HK-2 (cell line): ENCODE results near the gene TNFRSF25.

Source experiments
- DNase-seq: peaks from one replicate; pipeline ENCODE4 v3.0.0-alpha.2; 2018; ENCODE audit not compliant: unreplicated experiment

TNFRSF25 gene, protein sequence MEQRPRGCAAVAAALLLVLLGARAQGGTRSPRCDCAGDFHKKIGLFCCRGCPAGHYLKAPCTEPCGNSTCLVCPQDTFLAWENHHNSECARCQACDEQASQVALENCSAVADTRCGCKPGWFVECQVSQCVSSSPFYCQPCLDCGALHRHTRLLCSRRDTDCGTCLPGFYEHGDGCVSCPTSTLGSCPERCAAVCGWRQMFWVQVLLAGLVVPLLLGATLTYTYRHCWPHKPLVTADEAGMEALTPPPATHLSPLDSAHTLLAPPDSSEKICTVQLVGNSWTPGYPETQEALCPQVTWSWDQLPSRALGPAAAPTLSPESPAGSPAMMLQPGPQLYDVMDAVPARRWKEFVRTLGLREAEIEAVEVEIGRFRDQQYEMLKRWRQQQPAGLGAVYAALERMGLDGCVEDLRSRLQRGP

DNA sequence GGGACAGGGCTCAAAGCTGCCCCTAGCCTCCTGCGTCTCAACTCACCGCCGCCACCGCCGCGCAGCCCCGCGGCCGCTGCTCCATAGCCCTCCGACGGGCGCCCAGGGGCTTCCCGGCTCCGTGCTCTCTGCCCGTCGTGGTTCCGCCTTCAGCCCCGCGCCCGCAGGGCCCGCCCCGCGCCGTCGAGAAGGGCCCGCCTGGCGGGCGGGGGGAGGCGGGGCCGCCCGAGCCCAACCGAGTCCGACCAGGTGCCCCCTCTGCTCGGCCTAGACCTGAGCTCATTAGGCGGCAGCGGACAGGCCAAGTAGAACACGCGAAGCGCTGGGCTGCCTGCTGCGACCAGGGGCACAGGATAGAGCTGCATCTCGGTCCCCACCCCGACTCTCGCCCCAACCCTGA lies at the start of gene TNFRSF25:
TSS of gene TNFRSF25 (minus strand) at position 151 of the 400 bp plus-strand sequence. CDS start at position 85, 66 bp downstream.
- DNase-seq, result no peak

DNA sequence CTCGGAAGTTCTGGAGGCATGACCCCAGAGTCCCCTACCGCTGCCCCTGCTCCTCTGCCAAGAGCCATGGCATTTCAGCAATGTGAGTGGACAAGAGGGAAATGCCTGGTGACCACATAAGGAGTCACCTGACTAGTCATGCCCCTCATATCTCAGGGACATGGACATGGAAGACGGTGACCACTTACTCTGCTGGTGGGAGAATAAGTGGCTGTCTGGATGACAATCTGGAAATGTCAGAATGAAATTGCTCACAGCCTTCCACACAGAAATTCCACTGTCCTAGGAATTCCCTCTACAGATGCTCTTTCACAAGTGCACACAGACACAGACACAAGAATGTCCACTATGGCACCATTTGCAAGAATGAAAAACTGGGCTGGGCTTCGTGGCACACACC lies 49.8 kb upstream of the TNFRSF25 start:
- DNase-seq, result peak; percentile 38

DNA sequence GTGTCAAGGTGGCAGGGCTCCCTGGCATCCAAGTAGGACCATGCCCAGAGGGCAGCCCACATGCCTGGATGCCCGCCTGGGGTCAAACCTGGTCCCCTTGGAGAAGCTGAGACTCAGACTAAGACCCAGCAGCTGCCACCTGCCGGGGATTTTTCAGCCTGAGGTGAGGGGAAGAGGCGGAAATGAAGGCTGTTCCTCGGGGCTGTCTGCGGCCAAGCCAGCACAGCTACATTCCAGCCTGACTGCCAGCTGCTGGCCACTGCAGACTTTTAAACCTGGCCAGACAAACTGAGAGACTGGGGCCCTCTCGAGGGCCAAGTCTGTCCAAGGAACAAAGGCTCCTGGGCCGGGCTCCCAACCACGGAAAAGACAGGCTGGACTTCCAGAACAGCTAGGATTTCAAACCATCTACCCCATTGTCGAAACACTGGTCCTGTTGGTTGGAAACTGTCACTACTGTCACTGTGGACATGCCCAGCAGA lies 47.4 kb upstream of the TNFRSF25 start:
- no peak for DNase-seq

DNA sequence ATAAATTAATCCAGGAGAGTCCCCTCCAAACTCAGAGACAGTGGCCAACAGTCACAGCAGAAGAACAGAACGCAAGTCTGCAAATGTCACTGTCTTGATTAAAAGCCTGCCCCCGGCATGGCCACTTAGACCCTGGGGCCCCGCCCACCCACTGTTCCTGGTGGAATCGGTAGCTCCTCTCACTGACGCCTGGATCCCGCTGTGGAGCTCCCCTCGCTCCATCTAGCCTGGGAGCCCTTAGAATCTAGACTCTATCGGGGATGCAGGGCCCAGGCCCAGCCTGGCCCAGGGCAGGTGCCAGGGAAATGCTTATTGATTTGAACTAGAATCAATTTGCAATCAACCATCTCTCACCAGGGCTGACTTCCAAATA lies 46.9 kb upstream of the TNFRSF25 start:
- no peak for DNase-seq

DNA sequence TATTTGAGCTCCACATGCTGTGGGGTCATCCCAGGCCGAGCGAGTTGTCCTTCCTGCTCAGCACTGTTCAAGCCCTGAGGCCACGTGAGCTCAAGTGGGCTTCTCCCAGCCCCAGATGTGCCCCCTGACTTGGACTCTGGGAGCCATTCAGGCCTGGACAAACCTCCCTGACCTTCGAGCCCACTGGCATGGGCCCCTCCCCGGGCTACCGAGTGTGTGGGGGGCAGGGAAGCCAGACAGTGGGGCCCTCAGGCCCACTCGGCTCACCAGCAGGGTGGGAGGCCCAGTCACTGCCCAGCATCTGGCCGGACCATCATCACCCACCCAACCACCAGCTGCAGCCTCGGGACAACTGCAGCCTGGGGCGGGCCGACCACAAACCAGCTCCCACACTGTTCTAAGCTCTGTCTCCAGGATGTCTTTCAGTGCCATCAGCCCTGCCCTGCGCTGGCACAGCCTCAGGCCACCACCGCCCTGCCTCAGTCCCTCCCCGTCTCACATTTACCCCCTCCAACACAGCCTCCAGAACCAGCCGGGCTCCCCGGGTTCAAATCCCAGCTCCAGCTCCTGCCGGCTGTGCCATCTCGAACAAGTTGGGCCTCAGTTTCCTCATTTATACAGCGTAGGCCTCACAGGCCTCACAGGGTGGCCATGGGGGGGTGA lies 46.4 kb upstream of the TNFRSF25 start:
- DNase-seq, result no peak

DNA sequence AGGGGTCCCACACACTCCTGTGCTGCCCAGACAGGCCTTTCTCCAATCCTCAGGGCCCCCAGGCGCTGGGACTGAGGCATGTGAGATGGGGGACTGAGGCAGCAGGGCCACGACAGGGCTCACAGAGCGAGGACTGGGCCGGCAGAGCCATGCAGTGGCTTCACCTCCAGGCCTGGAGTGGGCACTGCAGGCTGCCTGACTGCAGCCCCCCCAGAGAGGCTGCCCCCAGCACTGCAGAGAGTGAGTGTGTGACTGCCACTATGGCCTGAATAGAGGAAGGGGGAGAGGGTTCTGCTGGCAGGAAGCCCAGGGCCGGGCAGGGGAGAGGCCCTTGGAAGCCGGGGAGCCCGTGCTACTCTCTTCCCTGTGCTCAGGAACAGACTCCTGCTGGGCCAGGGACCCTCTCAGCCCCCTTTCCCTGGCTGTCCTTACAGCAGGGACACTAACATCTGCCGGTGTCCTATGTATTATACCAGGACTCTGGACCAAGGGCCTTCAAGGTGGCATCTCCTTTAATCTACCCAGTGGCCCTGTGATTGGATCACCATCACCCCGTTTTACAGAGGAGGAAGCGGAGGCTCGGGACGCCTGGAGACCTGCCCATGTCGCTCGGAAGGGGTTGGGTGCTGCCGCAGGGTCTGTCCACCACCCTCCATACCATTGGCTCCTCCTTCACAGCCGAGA lies 45.7 kb upstream of the TNFRSF25 start:
- DNase-seq, result no peak

DNA sequence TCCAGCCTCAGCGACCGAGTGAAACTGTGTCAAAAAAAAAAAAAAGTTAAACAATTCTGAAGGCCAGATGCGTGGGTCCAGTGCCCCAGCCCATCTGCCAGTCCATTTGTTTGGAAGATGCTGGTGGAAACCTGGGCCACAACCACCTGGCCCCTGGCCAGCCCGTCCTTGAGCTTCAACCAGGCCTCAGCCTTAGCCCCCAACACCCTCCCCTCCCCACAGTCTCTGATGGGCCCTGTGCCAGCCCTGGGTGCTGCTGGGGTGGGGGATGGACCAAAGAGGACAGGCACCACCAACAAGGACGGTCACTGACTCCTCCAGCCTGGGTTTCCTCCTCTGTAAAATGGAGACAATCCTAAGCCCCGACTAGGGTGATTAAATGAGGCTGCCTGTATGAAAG lies 45.1 kb upstream of the TNFRSF25 start:
- no peak for DNase-seq

DNA sequence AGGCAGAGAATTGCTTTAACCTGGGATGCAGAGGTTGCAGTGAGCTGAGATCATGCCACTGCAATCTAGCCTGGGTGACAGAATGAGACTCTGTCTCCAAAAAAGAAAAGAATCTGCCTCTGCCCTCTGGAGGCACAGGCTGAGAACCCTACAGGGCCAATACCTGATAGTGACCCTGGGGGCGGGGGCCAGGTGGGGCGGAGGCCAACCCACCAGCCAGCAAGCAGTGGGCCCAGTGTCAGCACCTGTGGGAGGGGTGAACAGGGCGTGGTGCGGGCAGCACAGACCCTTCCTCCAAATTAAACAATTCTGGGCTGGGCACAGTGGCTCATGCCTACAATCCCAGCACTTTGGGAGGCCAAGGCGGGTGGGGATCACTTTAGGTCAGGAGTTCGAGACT lies 44.5 kb upstream of the TNFRSF25 start:
- no peak for DNase-seq

DNA sequence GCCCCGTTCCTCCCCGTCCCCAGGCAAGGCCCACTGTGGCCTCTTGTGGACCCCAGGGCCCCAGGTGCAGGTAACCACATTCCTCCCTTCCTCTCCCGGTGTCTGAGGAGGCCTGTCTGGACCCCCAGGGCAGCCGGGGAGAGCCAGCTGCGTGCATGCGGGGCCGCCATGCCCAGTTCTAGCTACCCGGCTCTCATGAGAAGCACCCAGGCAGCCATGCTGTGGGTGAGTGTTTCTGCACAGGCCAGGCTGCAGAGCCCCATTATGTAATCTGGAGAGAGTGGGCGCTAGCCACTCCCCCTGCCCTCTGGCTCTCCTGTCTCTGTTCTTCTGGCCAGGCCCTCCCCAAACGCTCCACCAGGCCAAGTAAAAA lies 43.9 kb upstream of the TNFRSF25 start:
- DNase-seq, result no peak

DNA sequence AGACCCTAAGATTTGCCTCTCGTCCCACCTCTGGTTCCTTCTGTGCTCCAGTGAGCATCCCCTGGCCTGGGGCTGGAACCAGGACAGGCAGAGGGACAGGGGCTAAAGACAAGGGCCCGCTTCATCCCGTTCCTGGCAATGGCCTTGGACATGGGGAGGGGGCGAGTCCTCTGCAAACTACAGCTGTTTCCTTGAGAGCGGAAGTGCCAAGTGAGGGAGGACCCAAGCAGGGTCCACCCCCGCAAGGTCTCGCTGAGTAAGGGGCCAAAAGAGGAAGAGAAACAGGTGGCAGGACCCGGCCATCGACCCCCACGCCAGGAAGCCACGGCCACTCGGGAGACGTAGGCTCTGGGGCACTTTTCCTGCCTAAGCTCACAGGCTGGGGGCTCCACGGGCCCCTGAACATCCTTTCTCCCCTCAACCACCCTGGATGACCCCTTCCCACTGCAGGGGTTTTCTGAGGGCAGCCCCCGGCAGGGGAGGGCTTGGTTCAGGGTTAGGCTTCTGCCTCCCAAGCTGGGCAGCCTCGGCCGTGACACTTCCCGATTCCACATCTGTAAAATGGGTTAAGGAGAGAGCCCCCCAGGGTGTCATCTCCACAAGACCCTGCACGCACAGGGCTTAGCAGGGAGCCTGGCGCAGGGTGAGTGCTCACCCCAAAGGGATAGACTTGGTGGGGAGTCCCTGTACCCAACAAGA lies 43.4 kb upstream of the TNFRSF25 start:
- no peak for DNase-seq

DNA sequence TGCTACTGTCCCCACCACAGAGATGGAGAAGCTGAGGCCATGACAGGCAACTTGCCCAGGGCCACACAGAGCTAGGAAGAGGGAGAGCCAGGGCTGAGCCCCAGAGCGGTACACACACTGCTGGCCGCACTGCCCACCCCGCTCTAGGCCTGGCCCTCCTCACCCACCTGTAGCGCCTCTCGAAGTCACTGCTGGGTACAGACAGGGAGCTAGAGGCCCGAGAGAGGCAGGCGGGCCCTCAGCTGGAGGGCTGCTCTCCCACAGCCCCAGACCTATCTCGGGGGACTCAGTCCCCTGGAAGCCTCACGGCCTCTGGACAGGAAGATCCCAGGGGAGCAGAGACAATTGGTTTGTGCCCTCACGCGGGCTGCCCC lies 42.8 kb upstream of the TNFRSF25 start:
- DNase-seq, result no peak

DNA sequence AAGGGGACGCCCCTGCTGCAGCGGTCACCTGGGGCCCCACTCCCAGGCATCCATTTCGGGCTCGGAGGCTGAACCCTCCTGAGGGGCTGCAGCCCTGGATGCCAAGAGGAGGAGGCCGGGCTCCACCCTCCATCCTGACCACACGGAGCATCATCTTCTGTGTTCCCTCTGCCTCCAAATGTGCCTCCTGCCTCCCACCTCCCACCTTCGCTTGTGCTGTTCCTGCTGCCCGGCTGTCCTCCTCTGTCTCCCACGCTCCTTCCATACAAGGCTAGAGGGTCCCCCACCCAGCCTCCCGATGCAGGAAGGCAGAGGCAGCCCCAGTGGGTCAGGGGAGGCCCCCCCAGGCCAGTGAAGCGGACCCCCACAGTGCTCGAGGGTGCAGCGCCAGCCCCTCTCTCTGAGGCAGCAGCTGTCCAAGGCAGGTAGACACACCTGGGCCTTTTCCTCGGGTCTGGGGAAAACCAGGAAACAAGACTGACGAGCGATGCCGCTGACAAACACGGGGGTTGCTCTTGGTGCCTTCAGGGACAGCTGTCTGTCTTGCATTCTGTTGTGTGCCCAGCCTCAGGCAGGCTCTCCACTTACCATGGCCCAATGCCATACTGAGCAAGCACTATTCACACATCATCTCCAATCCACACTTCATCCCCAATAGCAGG lies 42.3 kb upstream of the TNFRSF25 start:
- no peak for DNase-seq

DNA sequence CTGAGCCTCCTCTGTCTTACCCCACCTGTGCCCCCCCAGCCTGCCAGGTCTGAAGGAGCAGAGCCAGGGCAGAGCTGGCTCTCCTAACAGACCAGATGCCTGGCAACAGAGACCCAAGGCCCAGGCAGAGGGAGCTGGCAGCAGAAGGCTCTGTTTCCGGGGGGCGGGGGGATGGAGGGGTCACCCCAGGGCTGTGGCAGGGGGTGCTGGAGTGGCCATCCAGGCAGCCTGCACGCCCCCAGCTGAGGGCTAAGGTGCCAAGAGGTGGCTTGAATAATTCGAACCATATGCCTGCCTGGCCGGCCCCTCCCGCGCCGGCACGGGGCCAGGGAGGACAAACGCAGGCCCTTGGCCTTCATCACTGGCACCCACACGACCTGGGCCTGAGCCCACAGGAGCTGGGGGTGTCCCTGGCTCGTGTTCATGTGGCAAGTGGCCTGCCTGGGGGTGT lies 41.5 kb upstream of the TNFRSF25 start:
- DNase-seq, result no peak

DNA sequence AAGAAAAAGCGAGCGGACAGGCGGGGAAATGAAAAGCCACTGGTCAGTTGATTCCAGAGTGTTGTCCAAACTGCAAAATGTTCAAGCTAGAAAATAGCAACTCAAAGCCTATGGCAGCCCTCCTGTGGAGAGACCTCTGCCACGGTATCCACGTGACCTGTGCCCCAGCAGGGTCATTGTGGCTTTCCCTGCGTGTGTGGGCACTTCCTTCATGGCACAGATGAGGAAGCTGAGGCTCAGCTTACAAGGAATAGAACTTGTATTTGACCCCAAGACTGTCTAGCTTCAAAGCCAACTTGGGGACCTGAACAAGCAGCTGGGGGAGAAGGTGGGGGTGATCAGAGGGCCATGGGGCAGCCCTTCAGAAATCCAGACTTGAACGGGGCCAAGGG lies 41.1 kb upstream of the TNFRSF25 start:
- DNase-seq, result no peak

DNA sequence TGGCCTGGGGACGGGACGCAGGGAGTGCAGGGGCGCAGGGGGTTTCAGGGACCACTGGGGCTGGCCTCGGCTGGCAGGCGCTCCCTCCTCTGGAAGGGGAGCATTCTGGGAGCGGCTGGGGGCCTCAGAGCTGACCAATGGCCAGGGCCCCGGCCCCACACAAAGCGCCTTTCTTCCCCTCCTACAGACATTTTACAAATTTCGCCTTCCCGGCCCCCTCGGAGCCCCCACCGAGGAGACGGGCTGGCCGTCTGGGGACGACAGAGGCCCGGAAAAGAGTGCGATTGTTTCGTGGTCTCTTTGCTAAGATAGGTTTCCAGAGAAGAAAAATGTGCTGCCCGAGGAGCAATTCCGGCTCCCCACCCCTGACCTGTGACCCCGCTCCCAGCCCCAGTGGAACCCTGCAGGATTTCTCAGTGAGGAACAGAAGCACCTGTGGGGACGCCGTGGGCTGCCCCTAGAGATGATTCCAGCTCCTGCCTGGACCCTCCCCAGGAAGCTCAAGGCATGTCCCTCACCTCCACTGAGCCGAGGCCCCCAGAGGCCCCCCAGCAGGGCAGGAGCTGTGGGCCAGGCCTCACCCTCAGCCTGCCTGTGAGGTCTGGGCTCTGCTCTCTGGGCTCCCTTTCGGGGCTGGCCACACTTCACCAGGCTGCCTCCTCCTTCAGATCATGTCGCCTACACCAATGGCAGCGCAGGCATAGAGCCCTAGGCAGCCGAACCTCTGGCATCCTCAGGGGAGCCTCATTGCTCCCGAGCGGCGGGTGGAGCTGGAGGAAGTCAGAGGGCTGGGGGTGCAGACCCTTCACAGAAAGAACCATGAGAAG lies 40.5 kb upstream of the TNFRSF25 start:
- DNase-seq, result no peak

DNA sequence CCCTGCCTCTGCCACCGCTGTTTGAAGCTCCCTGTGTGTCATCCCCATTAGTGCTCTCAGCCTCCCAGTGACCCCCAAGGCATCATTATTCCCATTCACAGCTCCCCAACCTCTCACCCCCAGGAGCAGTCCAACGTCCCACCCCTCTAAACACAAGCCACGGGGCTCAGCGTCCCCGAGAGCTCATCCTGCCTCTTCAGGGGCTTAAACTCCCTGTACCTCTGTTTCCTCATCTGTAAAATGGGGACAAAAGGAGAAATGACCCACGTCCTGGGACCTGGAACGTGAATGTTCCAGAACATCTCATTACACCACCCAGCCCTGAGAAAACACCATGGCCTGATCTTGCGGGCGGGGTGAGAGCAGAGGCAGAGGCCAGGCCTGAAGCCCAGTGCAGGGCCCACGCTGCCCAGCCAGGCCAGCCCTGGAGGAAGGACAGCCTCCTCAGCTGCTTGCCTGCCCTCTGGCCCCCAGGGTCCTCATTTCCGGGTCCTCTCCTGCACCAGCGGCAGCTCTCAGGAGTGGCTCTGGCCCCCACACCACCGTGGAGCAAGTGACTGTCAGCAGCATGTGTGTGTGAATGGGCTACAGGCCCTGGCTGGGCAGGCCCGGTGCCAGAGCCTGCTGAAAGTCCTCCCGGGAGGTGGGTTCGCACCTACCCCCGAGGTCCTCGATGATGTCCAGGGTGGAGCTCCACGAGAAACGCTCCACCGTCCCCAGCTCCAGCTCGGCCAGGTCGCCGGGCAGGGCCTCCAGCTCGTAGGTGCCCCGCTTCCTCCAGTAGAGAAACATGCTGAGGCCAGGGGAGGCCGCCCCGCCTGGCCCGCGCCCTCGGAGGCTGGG lies 39.6 kb upstream of the TNFRSF25 start:
- DNase-seq, result no peak

DNA sequence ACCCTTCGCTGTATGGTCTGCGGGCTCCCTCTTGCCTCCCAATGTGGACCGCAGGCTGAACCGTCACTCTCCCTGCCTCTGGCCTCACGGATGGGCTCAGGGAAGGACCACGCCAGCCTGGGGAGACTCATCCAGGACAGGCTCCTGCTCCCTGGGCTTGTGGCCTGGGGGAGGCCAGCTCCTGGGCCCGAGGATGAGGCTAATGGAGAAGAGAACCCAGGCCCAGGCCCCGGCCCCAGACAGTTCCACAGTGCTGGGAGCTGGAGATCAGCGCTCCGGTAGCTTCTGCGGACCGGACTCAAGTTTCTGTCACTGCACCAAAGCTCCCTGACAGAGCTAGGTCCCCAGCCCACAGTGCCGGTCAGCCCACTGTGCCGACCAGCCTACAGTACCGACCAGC lies 38.9 kb upstream of the TNFRSF25 start:
- DNase-seq, result no peak

DNA sequence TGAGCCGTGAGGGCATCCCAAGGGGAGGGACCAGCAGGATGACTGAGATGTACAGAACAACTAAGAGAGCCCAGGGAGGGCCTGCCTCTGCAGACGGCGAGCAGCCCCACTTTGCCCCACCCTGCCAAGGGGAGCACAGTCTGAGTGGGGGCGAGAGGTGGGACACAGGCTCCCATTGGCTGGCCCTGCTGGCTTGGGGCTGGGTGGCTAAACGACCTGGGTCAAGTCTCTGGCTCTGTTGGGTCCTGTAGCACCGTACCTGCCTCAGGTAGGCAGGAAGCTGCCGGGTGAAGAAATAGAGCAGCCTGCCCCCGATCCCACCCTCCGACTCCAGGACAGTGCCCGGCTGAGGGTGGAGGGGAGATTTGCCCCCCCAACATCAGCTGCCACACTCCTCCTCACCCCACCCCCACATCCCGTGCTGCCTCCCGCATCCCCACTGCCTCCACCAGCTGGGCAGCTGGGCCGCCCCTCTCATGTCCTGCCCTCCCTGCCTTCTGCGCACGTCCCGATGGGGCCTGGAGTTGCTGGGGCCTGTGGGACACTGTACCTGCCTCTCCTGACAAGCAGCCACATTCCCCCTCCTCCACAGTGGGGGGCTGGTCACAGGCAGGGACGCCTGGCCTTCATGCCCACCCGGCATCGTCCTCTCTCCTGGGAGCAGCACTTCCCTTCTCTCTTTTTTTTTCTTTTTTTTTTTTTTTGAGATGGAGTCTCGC lies 38.1 kb upstream of the TNFRSF25 start:
- DNase-seq, result no peak
